Measurements from ENCODE around the gene SPAG7.

Gene SPAG7

GRCh38 chr17:4974115-4974670 lies 6.6 kb upstream of the SPAG7 start:
- DNase-seq, result no peak

DNA sequence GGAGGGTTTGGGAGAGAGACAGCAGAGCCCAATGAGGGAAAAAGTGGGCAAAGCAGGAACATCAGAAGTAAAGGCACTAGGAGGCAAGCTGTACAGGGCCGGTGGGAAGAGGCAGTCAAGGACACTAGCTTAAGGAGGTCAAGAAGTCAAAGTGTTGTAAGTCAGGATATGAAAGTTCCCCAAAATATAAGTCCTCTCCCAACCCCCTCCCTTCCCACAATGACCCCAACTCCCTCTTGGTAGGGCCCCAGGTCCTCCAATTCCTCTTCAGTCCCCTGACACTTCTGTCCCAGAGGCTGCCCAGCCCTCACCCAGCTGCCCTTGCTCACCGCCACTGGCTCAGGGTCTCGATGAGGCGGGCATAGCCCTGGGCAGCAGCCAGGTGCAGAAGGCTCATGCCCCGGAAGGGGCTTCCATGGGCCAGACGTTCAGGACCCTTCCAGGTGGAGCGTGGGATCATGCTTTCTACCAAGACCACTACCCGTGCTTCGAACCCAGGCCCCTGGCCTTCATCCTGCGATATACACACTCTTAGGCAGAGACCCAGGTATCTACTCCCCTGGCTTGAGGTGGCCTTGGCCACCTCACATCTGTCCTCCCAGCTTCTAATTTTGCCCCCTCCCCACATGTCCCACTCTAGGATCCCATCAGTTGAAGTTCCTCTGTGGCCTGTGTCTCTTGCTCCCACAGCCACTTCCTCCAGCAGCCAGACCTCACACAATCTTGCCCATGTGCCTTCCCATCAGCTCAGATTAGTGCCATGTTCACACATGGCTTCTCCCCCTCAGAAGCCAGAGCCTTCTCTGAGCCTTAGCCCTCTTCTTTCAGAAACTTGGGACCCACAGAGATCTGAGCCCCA lies 5.9 kb upstream of the SPAG7 start:
- DNase-seq, result no peak

DNA sequence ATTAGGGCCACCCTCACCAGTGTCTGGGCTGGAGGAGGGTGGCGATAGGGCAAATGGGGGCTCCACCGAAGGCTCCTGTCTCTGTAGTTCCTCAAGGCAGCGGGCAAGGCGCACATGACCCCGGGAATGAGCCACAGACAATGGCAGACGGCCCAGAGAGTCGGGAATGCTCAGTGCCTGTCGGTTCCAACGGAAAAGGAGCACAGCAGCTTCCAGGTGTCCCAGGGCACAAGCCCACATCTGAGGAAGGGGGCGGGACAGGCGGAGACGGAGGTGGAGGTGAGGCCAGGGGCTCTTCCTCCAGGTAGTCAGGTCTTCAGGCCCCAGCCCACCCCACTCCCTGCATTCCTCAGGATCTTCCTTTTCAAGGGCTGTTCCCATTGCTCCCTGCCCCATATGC lies 5.1 kb upstream of the SPAG7 start:
- DNase-seq, result no peak

GRCh38 chr17:4972322-4972721 lies 4.7 kb upstream of the SPAG7 start:
- DNase-seq, result no peak

- no peak for DNase-seq
Observed at GRCh38 chr17:4971826-4972225, 4.2 kb upstream of the SPAG7 start.

- no peak for DNase-seq
Observed at GRCh38 chr17:4970273-4970672, 2.7 kb upstream of the SPAG7 start.

GRCh38 chr17:4969551-4970173 lies 2.0 kb upstream of the SPAG7 start:
- DNase-seq, result no peak

DNA sequence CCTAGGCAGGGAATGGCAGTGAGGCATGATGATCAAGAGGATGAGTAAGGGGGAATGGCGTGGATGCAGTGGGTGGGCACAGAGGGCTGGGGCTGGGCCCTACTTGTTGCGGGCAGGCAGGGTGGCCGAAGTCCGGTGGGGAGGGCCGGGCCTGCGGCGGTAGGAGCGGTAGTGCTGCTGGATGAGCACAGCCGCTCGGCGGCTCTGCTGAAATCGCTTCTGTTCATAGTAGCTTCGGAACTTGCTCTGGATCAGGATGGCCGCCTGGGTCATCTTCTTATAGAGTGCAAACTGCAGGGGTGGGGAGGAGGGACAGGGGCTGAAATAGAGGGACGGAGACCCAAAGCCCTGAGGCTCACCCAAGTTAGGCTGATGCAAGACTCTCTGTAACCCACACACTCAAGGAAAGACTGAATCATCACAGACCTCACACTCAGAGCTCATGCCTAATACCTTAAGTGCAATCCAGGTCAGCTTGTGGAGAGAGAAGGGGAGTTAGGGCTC lies 1.5 kb upstream of the SPAG7 start:
- DNase-seq, result no peak

GRCh38 chr17:4968486-4969046 lies 949 bp upstream of the SPAG7 start:
- DNase-seq, result no peak

- DNase-seq, result peak; percentile 60
Observed at GRCh38 chr17:4966844-4967538, 626 bp downstream of the SPAG7 start.

- no peak for DNase-seq
Observed at GRCh38 chr17:4965311-4965986, 2.2 kb downstream of the SPAG7 start.

- DNase-seq, result no peak
Observed at GRCh38 chr17:4960279-4960922, 7.2 kb downstream of the SPAG7 start.

GRCh38 chr17:4959261-4959965 lies 8.2 kb downstream of the SPAG7 start:
- DNase-seq, result no peak

DNA sequence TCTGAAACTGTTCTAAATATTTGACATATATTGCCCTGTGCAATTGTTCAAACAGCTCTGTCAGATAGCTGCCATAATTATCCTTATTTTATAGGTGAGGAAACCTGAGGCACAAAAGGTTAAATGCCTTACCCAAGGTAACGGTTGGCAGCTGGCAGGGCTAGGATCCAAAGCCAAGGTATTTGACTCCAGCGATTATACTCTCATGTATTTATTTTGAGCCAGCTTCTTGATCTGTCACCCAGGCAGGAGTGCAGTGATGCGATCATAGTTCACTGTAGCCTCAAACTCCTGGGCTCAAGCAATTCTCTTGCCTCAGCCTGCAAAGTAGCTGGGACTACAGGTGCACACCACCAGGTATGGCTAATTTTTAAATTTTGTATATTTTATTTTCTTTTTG lies 9.5 kb downstream of the SPAG7 start:
- no peak for DNase-seq

- DNase-seq, result no peak
Observed at GRCh38 chr17:4956493-4957061, 11.0 kb downstream of the SPAG7 start.

- no peak for DNase-seq
Observed at GRCh38 chr17:4955091-4955490, 12.5 kb downstream of the SPAG7 start.

DNA sequence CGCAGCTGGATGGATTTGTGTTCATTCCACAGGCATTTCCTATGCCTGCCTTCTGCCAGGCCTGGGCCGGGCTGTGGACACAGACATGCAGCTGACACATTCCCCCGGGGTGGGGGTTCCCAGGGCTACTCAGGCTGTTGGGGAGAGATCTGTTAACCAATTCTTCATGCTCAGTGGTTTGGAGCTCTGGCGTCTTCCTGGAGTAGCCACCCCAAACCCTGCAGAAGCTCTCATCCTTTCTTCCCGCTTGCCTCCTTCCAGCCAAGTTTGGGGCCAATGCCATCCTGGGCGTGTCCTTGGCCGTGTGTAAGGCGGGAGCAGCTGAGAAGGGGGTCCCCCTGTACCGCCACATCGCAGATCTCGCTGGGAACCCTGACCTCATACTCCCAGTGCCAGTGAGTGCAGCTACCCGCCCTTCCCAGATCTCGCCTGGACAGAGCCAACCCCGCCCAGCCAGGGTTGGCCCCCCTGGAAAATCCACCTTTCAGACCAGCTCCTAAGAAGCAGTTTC lies 14.1 kb downstream of the SPAG7 start:
- no peak for DNase-seq

GRCh38 chr17:4951486-4951885 lies 16.1 kb downstream of the SPAG7 start:
- no peak for DNase-seq

DNA sequence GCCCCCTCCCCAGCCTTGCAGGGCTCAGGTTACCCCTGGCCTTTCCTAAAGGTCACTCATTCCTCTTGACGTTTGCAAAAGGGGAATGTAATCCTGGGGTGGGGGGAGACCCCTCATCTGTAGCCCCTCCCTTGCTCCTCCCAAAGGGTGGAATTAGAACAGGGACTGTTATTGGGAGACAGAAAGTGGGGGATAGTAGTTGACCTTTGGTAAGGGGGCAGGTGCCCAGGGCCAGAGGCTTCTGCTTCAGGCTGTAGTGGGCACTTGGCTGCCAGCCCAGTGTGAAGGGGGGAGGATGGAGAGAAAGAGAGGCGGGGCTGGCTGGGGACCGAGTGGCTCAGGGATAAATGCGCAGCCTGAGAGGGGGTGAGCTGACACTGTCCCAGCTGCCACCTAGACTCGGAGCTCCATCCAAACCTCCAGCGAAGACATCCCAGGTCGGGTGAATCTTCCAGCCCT lies 16.8 kb downstream of the SPAG7 start, which contains the start of gene ENO3:
Gene ENO3, plus strand, starts transcription at position 374 of the 459 bp plus-strand sequence. CDS start 711 bp downstream, outside the sequence.
- no peak for DNase-seq

GRCh38 chr17:4950075-4950745 lies 17.4 kb downstream of the SPAG7 start:
- no peak for DNase-seq

All from KG1 (cell line).